ENCODE data around the gene TRIM50. TPM values are rescaled to one million over a fixed set of nuclear protein-coding genes. Genes with fewer than 3 reads are reported as not detected.
"Not testable (repeated sequence)": the region's sequence is repeated elsewhere in the genome, so short reads cannot be mapped to it uniquely, and the experiment has no call there.

TRIM50 gene
- total and polyA plus RNA-seq, 7 donors = 0.07 to 3.0 (median 0.69) TPM; not detected in 2

GRCh38 chr7:73329861-73330581 lies 2.1 kb upstream of the TRIM50 start:
- H3K4me3 ChIP-seq = no peak overlapping the region
- WGBS, 2 donors = 62 to 71% methylated on average over 11 of the region's 11 CpGs
- no peaks in the 10 kb centered on the region for H3K4me1 ChIP-seq
- no peak for TF ChIP-seq CTCF (IDR thresholded peaks at IDR 0.05)
- TF ChIP-seq POLR2AphosphoS5 (IDR thresholded peaks at IDR 0.05) = no peak
- no peak for TF ChIP-seq EP300 (IDR thresholded peaks at IDR 0.05)
- TF ChIP-seq POLR2A (IDR thresholded peaks at IDR 0.05) = no peak
- DNase-seq = no peak
- H3K36me3 ChIP-seq = no peaks in the 10 kb centered on the region
- H3K27ac ChIP-seq = no peak overlapping the region
- H3K27me3 ChIP-seq = peaks cover 0 to 6% (median 0%) of the 10 kb centered on the region in 3 donors
- intact Hi-C loops (cut with DNase I) = no loop called here
- H3K9me3 ChIP-seq = no peaks in the 10 kb centered on the region

GRCh38 chr7:73328696-73329095 lies 814 bp upstream of the TRIM50 start:
- H3K4me3 ChIP-seq = no peak overlapping the region
- H3K9me3 ChIP-seq = no peaks in the 10 kb centered on the region
- TF ChIP-seq CTCF (IDR thresholded peaks at IDR 0.05) = no peak
- TF ChIP-seq POLR2AphosphoS5 (IDR thresholded peaks at IDR 0.05) = no peak
- TF ChIP-seq POLR2A (IDR thresholded peaks at IDR 0.05) = no peak
- WGBS, 2 donors = 95 to 96% methylated on average over 10 of the region's 10 CpGs
- DNase-seq = no peak
- intact Hi-C loops (cut with DNase I) = no loop called here
- H3K4me1 ChIP-seq = peaks cover 0 to 9% (median 3%) of the 10 kb centered on the region in 4 donors
- no peak overlapping the region for H3K27ac ChIP-seq
- no peaks in the 10 kb centered on the region for H3K36me3 ChIP-seq
- H3K27me3 ChIP-seq = peaks cover 0 to 6% (median 0%) of the 10 kb centered on the region in 3 donors

GRCh38 chr7:73327449-73327848 lies 433 bp downstream of the TRIM50 start:
- H3K9me3 ChIP-seq; H3K27me3 ChIP-seq; intact Hi-C loops (cut with DNase I): not testable (repeated sequence)

GRCh38 chr7:73325424-73325823 lies 2.5 kb downstream of the TRIM50 start:
- H3K36me3 ChIP-seq; H3K27ac ChIP-seq; H3K4me3 ChIP-seq; H3K9me3 ChIP-seq; H3K27me3 ChIP-seq; H3K4me1 ChIP-seq; DNase-seq; intact Hi-C loops (cut with DNase I): not testable (repeated sequence)
- WGBS, 2 donors = 74 to 94% methylated on average over 6 of the region's 6 CpGs

More at GRCh38 chr7:73327449-73327848, 433 bp downstream of the TRIM50 start:
- not testable (repeated sequence) for H3K4me3 ChIP-seq, DNase-seq, H3K36me3 ChIP-seq, H3K4me1 ChIP-seq, H3K27ac ChIP-seq
- 83 to 85% methylated on average over 12 of the region's 13 CpGs for WGBS, 2 donors

GRCh38 chr7:73324081-73324845 lies 3.6 kb downstream of the TRIM50 start:
- intact Hi-C loops (cut with DNase I); H3K9me3 ChIP-seq; H3K36me3 ChIP-seq; H3K4me1 ChIP-seq; H3K27ac ChIP-seq: not testable (repeated sequence)
- Histone ChIP-seq H3K27me3 (peaks cover 0 to 11% (median 0%) of the 10 kb centered on the region in 3 donors), H3K4me3 (peak overlapping the region in 1 of 4 donors; percentile 21)
- 16 to 24% methylated on average over 31 of the region's 31 CpGs for WGBS, 2 donors
- TF ChIP-seq CTCF (IDR thresholded peaks at IDR 0.05) = peak in 3 of 4 experiments; percentile 14 to 43 (median 16)
- peak; percentile 73 for DNase-seq

GRCh38 chr7:73323434-73324080 lies 4.3 kb downstream of the TRIM50 start:
- H3K36me3 ChIP-seq; H3K27ac ChIP-seq; DNase-seq; H3K27me3 ChIP-seq; H3K9me3 ChIP-seq; H3K4me1 ChIP-seq; intact Hi-C loops (cut with DNase I): not testable (repeated sequence)
- 38 to 76% methylated on average over 5 of the region's 5 CpGs for WGBS, 2 donors
- peak overlapping the region in 1 of 4 donors; percentile 21 for H3K4me3 ChIP-seq

- H3K27ac ChIP-seq; DNase-seq; H3K9me3 ChIP-seq; H3K36me3 ChIP-seq; H3K4me1 ChIP-seq; H3K27me3 ChIP-seq; H3K4me3 ChIP-seq; intact Hi-C loops (cut with DNase I): not testable (repeated sequence)
- WGBS, 2 donors = 87 to 91% methylated on average over 9 of the region's 9 CpGs
These were observed 7.9 kb downstream of the TRIM50 start for GRCh38 chr7:73320009-73320408.

GRCh38 chr7:73319541-73319940 lies 8.3 kb downstream of the TRIM50 start:
- intact Hi-C loops (cut with DNase I); DNase-seq: not testable (repeated sequence)

More at GRCh38 chr7:73319541-73319940, 8.3 kb downstream of the TRIM50 start:
- H3K9me3 ChIP-seq, H3K27me3 ChIP-seq, H3K36me3 ChIP-seq, H3K27ac ChIP-seq, H3K4me3 ChIP-seq, H3K4me1 ChIP-seq: not testable (repeated sequence)
- WGBS, 2 donors = 79 to 82% methylated on average over 9 of the region's 9 CpGs
